Sigmoid colon (tissue), 7 donors: ENCODE measurements around the gene EBP. TPM values are rescaled to one million over a fixed set of nuclear protein-coding genes. Genes with fewer than 3 reads are reported as not detected.
"Not testable (repeated sequence)": the region's sequence is repeated elsewhere in the genome, so short reads cannot be mapped to it uniquely, and the experiment has no call there.

Experiments used
- DNase-seq: peaks from one replicate; pipeline ENCODE4 v3.0.0-alpha.2; 2019
- H3K27ac ChIP-seq, 4 donors: fragments of 200-600 bp; sonication (generic); one replicate each; pipeline ENCODE4 v1.5.1; 2016 to 2019; ENCODE audit warnings: mild to moderate bottlenecking in 1 of 4
- H3K27me3 ChIP-seq, 3 donors: fragments of 200-600 bp; sonication (generic); one replicate each; pipeline ENCODE4 v1.5.1; 2019; ENCODE audit warnings: mild to moderate bottlenecking in 1 of 3
- H3K36me3 ChIP-seq, 4 donors: fragments of 200-600 bp; sonication (generic); one replicate each; pipeline ENCODE4 v1.5.1; 2016 to 2019
- H3K4me1 ChIP-seq, 4 donors: fragments of 200-600 bp; sonication (generic); one replicate each; pipeline ENCODE4 v1.5.1; 2017 to 2019
- H3K4me3 ChIP-seq, 4 donors: fragments of 200-600 bp; sonication (generic); one replicate each; pipeline ENCODE4 v1.5.1; 2017 to 2019; ENCODE audit warnings: mild to moderate bottlenecking in 2 of 4, moderate library complexity in 1 of 4
- H3K9me3 ChIP-seq, 4 donors: fragments of 200-600 bp in 3 of 4; sonication (generic) in 3 of 4; one replicate each; pipeline versions ENCODE4 v1.5.1 to v1.6.1; 2013 to 2019
- CTCF ChIP-seq, 4 experiments: fragments of 450-650 bp in 3 of 4; fragments of 200-600 bp in 1 of 4; IDR thresholded peaks; one replicate each; pipeline ENCODE4 v1.5.1; 2016 to 2019; ENCODE audit warnings: antibody characterized with exemption in 4 of 4, mild to moderate bottlenecking in 3 of 4, moderate library complexity in 2 of 4
- EP300 ChIP-seq, 4 donors: sonication (generic); formaldehyde crosslinking; IDR thresholded peaks; one replicate each; pipeline ENCODE4 v1.6.1; 2017; ENCODE audit warnings: antibody characterized with exemption in 4 of 4
- POLR2A ChIP-seq, 2 donors: fragments of 450-650 bp; IDR thresholded peaks; one replicate each; pipeline ENCODE4 v1.6.1; 2016; ENCODE audit warnings: antibody characterized with exemption in 2 of 2, mild to moderate bottlenecking in 2 of 2, moderate library complexity in 2 of 2
- POLR2AphosphoS5 ChIP-seq, 4 donors: sonication (generic); formaldehyde crosslinking; IDR thresholded peaks; one replicate each; pipeline ENCODE4 v1.6.1; 2017; ENCODE audit warnings: antibody characterized with exemption in 4 of 4
- WGBS, 2 donors: extraction: QIAGEN DNeasy Blood & Tissue Kit; methylation state at CpG; one replicate each; pipeline ENCODE4 v1.1.7; 2013; 5-methylcytosine and 5-hydroxymethylcytosine counted together
- intact Hi-C: fragments of 100-400 bp; cut with DNase I; formaldehyde crosslinking; loops from one replicate; pipeline ENCODE4 v1.15.1; 2023
- polyA plus RNA-seq, 3 donors: library from polyadenylated mRNA; stranded (reverse); fragments of 200-250 nt; gene quantifications; one replicate each; pipeline ENCODE4 v1.2.3, GENCODE V29; 2013
- total RNA-seq, 4 donors: library from RNA; depleted of rRNA; stranded (reverse); fragments of >200 nt; gene quantifications; one replicate each; pipeline ENCODE4 v1.1.0, GENCODE V29; 2016
- donor health status: healthy with polysubstance abuse.
- donor health status: Bipolar disorder and iron deficiency.
- donor health status: healthy.

EBP gene
- total and polyA plus RNA-seq, 7 donors = 14.3 to 310 (median 25.3) TPM

GRCh38 chrX:48514868-48515460 is 6.6 kb upstream of the EBP start:
- no peak for TF ChIP-seq CTCF (IDR thresholded peaks at IDR 0.05)
- TF ChIP-seq POLR2AphosphoS5 (IDR thresholded peaks at IDR 0.05) = no peak
- no peak for TF ChIP-seq POLR2A (IDR thresholded peaks at IDR 0.05)
- H3K9me3 ChIP-seq = no peaks in the 10 kb centered on the region

GRCh38 chrX:48515842-48516241 is 5.8 kb upstream of the EBP start:
- intact Hi-C loops = no loop called here
- no peak for TF ChIP-seq CTCF (IDR thresholded peaks at IDR 0.05)
- no peak for TF ChIP-seq EP300 (IDR thresholded peaks at IDR 0.05)
- TF ChIP-seq POLR2AphosphoS5 (IDR thresholded peaks at IDR 0.05) = no peak
- TF ChIP-seq POLR2A (IDR thresholded peaks at IDR 0.05) = no peak
- H3K9me3 ChIP-seq = no peaks in the 10 kb centered on the region
- H3K27me3 ChIP-seq = no peaks in the 10 kb centered on the region
- no peak overlapping the region for H3K4me3 ChIP-seq
- DNase-seq = no peak
- no peak overlapping the region for H3K27ac ChIP-seq
- WGBS, 2 donors = 95 to 96% methylated on average over 10 of the region's 10 CpGs
- H3K36me3 ChIP-seq = peaks cover 0 to 7% (median 0%) of the 10 kb centered on the region in 4 donors
- H3K4me1 ChIP-seq = no peaks in the 10 kb centered on the region

More at GRCh38 chrX:48514868-48515460, 6.6 kb upstream of the EBP start:
- H3K4me3 ChIP-seq = no peak overlapping the region
- peaks cover 0 to 3% (median under 1%) of the 10 kb centered on the region in 4 donors for H3K4me1 ChIP-seq
- WGBS, 2 donors = 97% methylated on average over 9 of the region's 9 CpGs
- H3K27me3 ChIP-seq = no peaks in the 10 kb centered on the region
- DNase-seq = no peak
- H3K36me3 ChIP-seq = peaks cover 0 to 7% (median 0%) of the 10 kb centered on the region in 4 donors
- intact Hi-C loops = no loop called here
- H3K27ac ChIP-seq = no peak overlapping the region

- DNase-seq = no peak
- WGBS, 2 donors = 92 to 93% methylated on average over 10 of the region's 10 CpGs
- Histone ChIP-seq H3K9me3 (no peaks in the 10 kb centered on the region), H3K4me1 (no peaks in the 10 kb centered on the region), H3K27me3 (no peaks in the 10 kb centered on the region), H3K4me3 (no peak overlapping the region), H3K36me3 (peaks cover 0 to 7% (median 0%) of the 10 kb centered on the region in 4 donors), H3K27ac (no peak overlapping the region)
- intact Hi-C loops = no loop called here
- TF ChIP-seq POLR2AphosphoS5 (IDR thresholded peaks at IDR 0.05) = no peak
- no peak for TF ChIP-seq EP300 (IDR thresholded peaks at IDR 0.05)
- no peak for TF ChIP-seq CTCF (IDR thresholded peaks at IDR 0.05)
- no peak for TF ChIP-seq POLR2A (IDR thresholded peaks at IDR 0.05)
Observed at GRCh38 chrX:48516285-48516684, 5.3 kb upstream of the EBP start.

- no peak overlapping the region for H3K4me3 ChIP-seq
- no peaks in the 10 kb centered on the region for H3K4me1 ChIP-seq
- no peaks in the 10 kb centered on the region for H3K9me3 ChIP-seq
- H3K27ac ChIP-seq = no peak overlapping the region
- 76 to 88% methylated on average over 5 of the region's 5 CpGs for WGBS, 2 donors
- no peak for DNase-seq
- H3K36me3 ChIP-seq = peaks cover 0 to 7% (median 0%) of the 10 kb centered on the region in 4 donors
- intact Hi-C loops = no loop called here
- no peaks in the 10 kb centered on the region for H3K27me3 ChIP-seq
- no peak for TF ChIP-seq POLR2A (IDR thresholded peaks at IDR 0.05)
- TF ChIP-seq POLR2AphosphoS5 (IDR thresholded peaks at IDR 0.05) = no peak
- no peak for TF ChIP-seq CTCF (IDR thresholded peaks at IDR 0.05)
- no peak for TF ChIP-seq EP300 (IDR thresholded peaks at IDR 0.05)
Observed at GRCh38 chrX:48516987-48517386, 4.6 kb upstream of the EBP start.

GRCh38 chrX:48519481-48519880 is 2.1 kb upstream of the EBP start:
- H3K4me3 ChIP-seq, DNase-seq, H3K27me3 ChIP-seq, H3K4me1 ChIP-seq, intact Hi-C loops, H3K36me3 ChIP-seq, H3K9me3 ChIP-seq, H3K27ac ChIP-seq: not testable (repeated sequence)
- 60 to 63% methylated on average over 4 of the region's 4 CpGs for WGBS, 2 donors
